Measurements from ENCODE around the gene PLCH1.

The PLCH1 gene

DNA sequence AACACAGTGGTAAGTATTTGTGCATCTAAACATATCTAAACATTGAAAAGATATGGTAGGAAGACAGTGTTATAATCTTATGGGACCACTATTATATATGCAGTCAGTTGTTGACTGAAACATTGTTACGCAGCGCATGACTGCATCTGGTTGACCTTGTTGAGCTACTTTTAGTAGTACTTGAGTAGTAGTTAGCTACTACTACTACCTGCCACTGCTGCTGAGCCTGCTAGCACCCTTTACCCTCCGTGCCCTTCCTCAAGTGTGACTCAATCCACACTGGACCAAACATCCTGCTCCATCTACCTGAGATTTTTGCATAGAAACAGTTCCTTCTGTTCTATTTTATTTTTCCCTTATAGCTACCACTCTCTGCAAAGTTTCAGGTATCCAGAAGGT is 327.8 kb downstream of the PLCH1 start:
- Histone ChIP-seq H3K36me3 (ENCODE audit: control insufficient read depth, insufficient read depth, low read length) (no peaks in the 10 kb centered on the region), H3K9me3 (ENCODE audit: control insufficient read depth, low read length) (no peaks in the 10 kb centered on the region), H3K27me3 (ENCODE audit: control insufficient read depth, insufficient read depth, low read length, poor library complexity, severe bottlenecking) (no peaks in the 10 kb centered on the region), H3K27ac (ENCODE audit: insufficient read depth, low read depth, low read length, poor library complexity, severe bottlenecking) (no peak overlapping the region), H3K4me3 (ENCODE audit: insufficient read depth, low read depth, low read length) (no peak overlapping the region), H3K4me1 (ENCODE audit: control insufficient read depth, insufficient read depth, low read length) (peaks cover 15% of the 10 kb centered on the region)
- WGBS, 2 experiments = 78 to 86% methylated on average over 3 of the region's 3 CpGs

DNA sequence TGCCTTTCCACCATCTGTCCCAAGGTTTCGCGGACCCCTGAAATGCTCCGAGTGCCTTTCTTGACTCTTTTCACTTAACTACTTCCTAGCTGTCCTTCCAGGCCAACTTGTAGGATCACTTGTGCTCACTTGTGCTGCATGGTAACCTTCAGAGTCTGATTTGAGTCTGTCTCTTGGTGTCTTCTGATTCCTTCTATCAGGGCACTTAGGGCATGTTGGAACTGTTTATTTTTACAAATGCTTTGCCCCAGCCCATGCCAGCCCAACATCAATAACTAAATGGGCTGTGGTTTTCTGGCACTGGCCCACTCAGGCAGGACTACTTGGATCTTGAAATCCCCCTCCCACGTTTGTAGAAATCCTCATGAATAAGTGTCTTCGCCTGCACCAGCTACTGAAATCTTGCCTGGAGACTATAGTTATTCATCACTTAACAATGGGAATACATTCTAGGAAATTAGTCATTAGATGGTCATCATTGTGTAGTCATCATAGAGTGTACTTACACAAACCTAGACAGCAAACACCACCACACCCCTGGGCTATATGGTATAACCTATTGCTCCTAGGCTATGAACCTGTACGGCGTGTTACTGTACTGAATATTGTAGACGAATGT is 328.3 kb downstream of the PLCH1 start:
- no peak overlapping the region for H3K4me3 ChIP-seq (ENCODE audit: insufficient read depth, low read depth, low read length)
- H3K36me3 ChIP-seq (ENCODE audit: control insufficient read depth, insufficient read depth, low read length) = no peaks in the 10 kb centered on the region
- no peaks in the 10 kb centered on the region for H3K27me3 ChIP-seq (ENCODE audit: control insufficient read depth, insufficient read depth, low read length, poor library complexity, severe bottlenecking)
- no peak overlapping the region for H3K27ac ChIP-seq (ENCODE audit: insufficient read depth, low read depth, low read length, poor library complexity, severe bottlenecking)
- H3K4me1 ChIP-seq (ENCODE audit: control insufficient read depth, insufficient read depth, low read length) = peaks cover 10% of the 10 kb centered on the region
- 89 to 95% methylated on average over 6 to 8 of the region's 8 CpGs for WGBS, 2 experiments
- no peaks in the 10 kb centered on the region for H3K9me3 ChIP-seq (ENCODE audit: control insufficient read depth, low read length)

DNA sequence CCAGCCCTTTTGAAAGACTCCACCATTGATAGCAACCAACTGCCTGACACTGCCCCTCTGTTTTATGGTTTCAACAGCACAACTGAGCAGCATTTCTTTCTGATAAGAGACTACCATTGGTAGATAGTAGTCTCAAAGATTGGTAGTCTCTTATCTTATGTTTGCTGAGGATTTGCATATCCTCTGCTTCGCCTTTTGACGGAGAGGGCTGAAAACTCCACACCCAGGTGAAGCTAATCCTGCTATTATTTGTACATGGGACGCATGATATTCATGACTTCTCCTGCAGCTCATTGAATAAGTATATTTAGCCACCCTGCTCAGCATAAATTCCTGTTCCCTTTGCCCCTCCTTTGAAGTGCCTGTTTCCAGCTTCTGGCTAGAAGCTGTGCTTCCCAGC is 332.0 kb downstream of the PLCH1 start:
- Histone ChIP-seq H3K27ac (ENCODE audit: insufficient read depth, low read depth, low read length, poor library complexity, severe bottlenecking) (no peak overlapping the region), H3K4me3 (ENCODE audit: insufficient read depth, low read depth, low read length) (no peak overlapping the region)

DNA sequence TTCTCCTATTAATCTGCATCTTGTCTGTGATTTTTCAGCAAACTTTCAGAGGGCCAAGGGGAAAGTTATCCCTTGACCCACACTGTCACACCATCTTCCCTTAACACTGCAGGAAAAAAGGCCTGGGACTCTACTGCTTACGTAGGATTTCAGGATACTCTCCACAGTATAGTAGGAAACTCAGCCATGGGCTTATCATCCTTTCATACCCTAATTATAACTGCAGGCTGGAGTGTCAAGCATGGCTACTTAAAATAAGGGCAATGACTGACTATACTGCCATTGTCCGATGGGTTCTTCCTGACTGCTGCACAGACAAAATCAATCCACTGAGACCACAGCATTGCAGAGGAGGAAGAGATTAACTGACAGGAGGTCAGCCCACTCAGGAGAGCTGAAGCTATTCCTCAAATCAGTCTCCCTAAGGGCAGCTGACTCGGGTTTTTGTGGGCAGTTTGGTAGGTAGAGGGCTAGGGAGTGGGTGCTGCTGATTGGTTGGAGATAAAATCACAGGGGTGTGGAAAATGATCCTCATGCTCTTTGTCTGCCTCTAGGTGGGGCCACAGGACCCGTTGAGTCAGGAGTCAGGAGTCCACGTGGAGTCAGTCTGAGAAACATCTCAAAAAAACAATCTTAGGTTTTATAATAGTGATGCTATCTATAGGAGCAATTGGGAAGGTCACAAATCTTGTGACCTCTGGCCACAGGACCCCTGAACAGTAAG is 333.2 kb downstream of the PLCH1 start:
- Histone ChIP-seq H3K4me3 (ENCODE audit: insufficient read depth, low read depth, low read length) (no peak overlapping the region), H3K4me1 (ENCODE audit: control insufficient read depth, insufficient read depth, low read length) (peaks cover 4% of the 10 kb centered on the region), H3K27ac (ENCODE audit: insufficient read depth, low read depth, low read length, poor library complexity, severe bottlenecking) (no peak overlapping the region), H3K9me3 (ENCODE audit: control insufficient read depth, low read length) (no peaks in the 10 kb centered on the region), H3K36me3 (ENCODE audit: control insufficient read depth, insufficient read depth, low read length) (no peaks in the 10 kb centered on the region), H3K27me3 (ENCODE audit: control insufficient read depth, insufficient read depth, low read length, poor library complexity, severe bottlenecking) (no peaks in the 10 kb centered on the region)
- WGBS, 2 experiments = 92 to 100% methylated on average over 3 to 5 of the region's 5 CpGs

More for the DNA sequence above, 332.0 kb downstream of the PLCH1 start:
- Histone ChIP-seq H3K4me1 (ENCODE audit: control insufficient read depth, insufficient read depth, low read length) (peaks cover 4% of the 10 kb centered on the region), H3K9me3 (ENCODE audit: control insufficient read depth, low read length) (no peaks in the 10 kb centered on the region), H3K36me3 (ENCODE audit: control insufficient read depth, insufficient read depth, low read length) (no peaks in the 10 kb centered on the region), H3K27me3 (ENCODE audit: control insufficient read depth, insufficient read depth, low read length, poor library complexity, severe bottlenecking) (no peaks in the 10 kb centered on the region)
- WGBS, 2 experiments = 74 to 81% methylated on average over 3 of the region's 3 CpGs

DNA sequence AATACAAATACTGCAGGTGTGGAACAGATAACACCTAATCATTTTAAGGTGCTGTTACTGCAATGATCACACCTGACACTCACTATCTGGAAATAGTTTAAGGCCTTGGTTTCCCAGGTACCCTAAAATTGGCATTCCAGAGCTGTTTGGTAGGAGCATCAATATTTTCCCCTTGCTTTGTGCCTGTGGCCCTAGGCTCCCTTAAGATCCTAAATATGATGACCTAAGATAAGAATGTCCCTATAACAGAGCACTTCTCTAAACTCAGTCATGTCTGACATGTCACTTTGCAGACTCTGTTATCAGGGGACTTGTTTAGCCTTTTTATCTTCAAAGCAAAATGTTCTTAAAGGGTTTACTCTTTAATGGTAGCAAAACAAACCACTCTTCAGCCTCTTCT is 335.5 kb downstream of the PLCH1 start:
- Histone ChIP-seq H3K9me3 (ENCODE audit: control insufficient read depth, low read length) (no peaks in the 10 kb centered on the region), H3K36me3 (ENCODE audit: control insufficient read depth, insufficient read depth, low read length) (no peaks in the 10 kb centered on the region), H3K27ac (ENCODE audit: insufficient read depth, low read depth, low read length, poor library complexity, severe bottlenecking) (no peak overlapping the region)

DNA sequence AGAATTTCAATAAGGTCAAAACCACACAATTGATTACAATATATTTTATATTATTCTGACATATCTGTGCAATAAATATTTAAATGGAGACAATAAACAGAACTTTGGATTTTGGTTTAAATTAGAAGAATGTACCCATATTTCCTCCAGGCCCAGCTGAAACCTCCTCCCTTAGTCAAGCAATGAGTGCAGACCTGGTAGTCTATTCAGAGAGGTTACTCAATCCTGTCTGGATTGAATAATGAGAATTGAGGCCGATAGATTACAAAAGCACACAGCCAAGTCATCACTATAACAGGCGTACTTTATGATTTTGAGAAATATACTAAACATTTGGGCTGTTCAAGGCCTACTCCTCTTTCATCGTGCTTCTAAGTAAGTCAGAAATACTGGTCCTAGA is 336.9 kb downstream of the PLCH1 start:
- WGBS, 2 experiments = 94 to 97% methylated on average over 2 to 3 of the region's 3 CpGs
- H3K4me3 ChIP-seq (ENCODE audit: insufficient read depth, low read depth, low read length) = no peak overlapping the region
- H3K27me3 ChIP-seq (ENCODE audit: control insufficient read depth, insufficient read depth, low read length, poor library complexity, severe bottlenecking) = no peaks in the 10 kb centered on the region
- no peaks in the 10 kb centered on the region for H3K9me3 ChIP-seq (ENCODE audit: control insufficient read depth, low read length)
- no peak overlapping the region for H3K27ac ChIP-seq (ENCODE audit: insufficient read depth, low read depth, low read length, poor library complexity, severe bottlenecking)
- H3K4me1 ChIP-seq (ENCODE audit: control insufficient read depth, insufficient read depth, low read length) = peaks cover 1% of the 10 kb centered on the region
- H3K36me3 ChIP-seq (ENCODE audit: control insufficient read depth, insufficient read depth, low read length) = no peaks in the 10 kb centered on the region

More for the DNA sequence above, 335.5 kb downstream of the PLCH1 start:
- peaks cover 4% of the 10 kb centered on the region for H3K4me1 ChIP-seq (ENCODE audit: control insufficient read depth, insufficient read depth, low read length)
- no peaks in the 10 kb centered on the region for H3K27me3 ChIP-seq (ENCODE audit: control insufficient read depth, insufficient read depth, low read length, poor library complexity, severe bottlenecking)
- H3K4me3 ChIP-seq (ENCODE audit: insufficient read depth, low read depth, low read length) = no peak overlapping the region

DNA sequence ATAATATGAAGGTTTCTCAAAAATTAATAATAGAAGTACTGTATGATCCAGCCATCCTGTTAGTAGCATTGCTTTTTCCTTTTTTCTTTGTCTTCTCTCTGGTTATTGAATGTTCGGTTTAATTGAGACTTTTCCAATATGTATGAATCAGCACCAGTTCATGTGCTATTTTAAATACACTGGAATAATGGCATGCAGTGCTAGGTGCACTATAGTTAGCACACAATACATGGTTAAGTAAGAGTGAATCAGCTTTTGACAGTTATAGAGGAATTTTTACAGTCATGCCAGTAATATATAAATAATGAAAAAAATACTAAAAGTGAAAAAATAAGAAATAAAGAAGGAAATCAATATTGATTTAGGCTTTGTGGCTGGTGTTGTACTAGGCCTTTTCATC is 337.5 kb downstream of the PLCH1 start:
- Histone ChIP-seq H3K4me3 (ENCODE audit: insufficient read depth, low read depth, low read length) (no peak overlapping the region), H3K27ac (ENCODE audit: insufficient read depth, low read depth, low read length, poor library complexity, severe bottlenecking) (no peak overlapping the region), H3K27me3 (ENCODE audit: control insufficient read depth, insufficient read depth, low read length, poor library complexity, severe bottlenecking) (no peaks in the 10 kb centered on the region), H3K4me1 (ENCODE audit: control insufficient read depth, insufficient read depth, low read length) (no peaks in the 10 kb centered on the region), H3K9me3 (ENCODE audit: control insufficient read depth, low read length) (no peaks in the 10 kb centered on the region), H3K36me3 (ENCODE audit: control insufficient read depth, insufficient read depth, low read length) (no peaks in the 10 kb centered on the region)
- 100% methylated on average over 1 of the region's 1 CpG; no CpG with 5 or more reads in 1 of the 2 experiments for WGBS, 2 experiments

DNA sequence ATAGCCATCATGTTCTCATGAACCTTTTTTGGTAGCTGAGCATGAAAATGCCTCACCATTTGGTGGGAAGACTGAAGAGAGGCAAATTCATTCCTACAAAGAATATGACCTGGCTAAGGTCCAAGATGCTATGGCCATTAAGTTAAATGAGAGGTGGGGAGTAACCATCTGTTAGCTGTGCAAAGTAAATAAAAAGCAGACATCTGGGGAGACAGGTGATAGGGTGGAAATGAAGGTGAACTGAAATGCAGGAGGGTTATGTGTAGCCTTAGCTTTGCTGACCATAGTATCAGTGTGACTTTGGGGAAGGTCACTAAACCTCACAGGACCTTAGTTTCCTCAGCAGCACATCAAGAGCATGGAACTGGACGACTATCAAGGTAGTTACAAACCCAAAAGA is 340.4 kb downstream of the PLCH1 start:
- no peak overlapping the region for H3K4me3 ChIP-seq (ENCODE audit: insufficient read depth, low read depth, low read length)
- WGBS, 2 experiments = 81 to 84% methylated on average over 1 of the region's 1 CpG
- no peaks in the 10 kb centered on the region for H3K27me3 ChIP-seq (ENCODE audit: control insufficient read depth, insufficient read depth, low read length, poor library complexity, severe bottlenecking)
- no peaks in the 10 kb centered on the region for H3K36me3 ChIP-seq (ENCODE audit: control insufficient read depth, insufficient read depth, low read length)
- no peaks in the 10 kb centered on the region for H3K9me3 ChIP-seq (ENCODE audit: control insufficient read depth, low read length)
- H3K4me1 ChIP-seq (ENCODE audit: control insufficient read depth, insufficient read depth, low read length) = no peaks in the 10 kb centered on the region
- no peak overlapping the region for H3K27ac ChIP-seq (ENCODE audit: insufficient read depth, low read depth, low read length, poor library complexity, severe bottlenecking)

DNA sequence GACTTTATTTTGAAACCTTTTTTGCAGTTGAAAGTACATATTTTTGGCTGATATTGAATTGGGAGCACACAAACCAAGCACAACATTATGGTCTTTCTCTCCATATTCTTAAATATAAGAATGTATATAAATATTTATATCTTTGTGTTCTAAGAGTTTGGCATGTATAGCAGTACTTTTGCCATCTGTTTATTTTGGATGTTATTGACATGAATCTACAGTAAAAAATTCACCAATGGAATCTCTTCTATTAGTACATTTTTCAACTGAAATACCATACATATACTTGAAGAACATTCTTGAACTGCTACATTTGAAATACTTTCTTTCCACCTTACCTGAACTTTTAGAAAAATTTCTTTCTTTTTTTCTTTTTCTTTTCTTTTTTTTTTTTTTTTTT is 342.2 kb downstream of the PLCH1 start:
- Histone ChIP-seq H3K9me3 (ENCODE audit: control insufficient read depth, low read length) (no peaks in the 10 kb centered on the region), H3K4me3 (ENCODE audit: insufficient read depth, low read depth, low read length) (no peak overlapping the region), H3K36me3 (ENCODE audit: control insufficient read depth, insufficient read depth, low read length) (no peaks in the 10 kb centered on the region), H3K27ac (ENCODE audit: insufficient read depth, low read depth, low read length, poor library complexity, severe bottlenecking) (no peak overlapping the region), H3K27me3 (ENCODE audit: control insufficient read depth, insufficient read depth, low read length, poor library complexity, severe bottlenecking) (no peaks in the 10 kb centered on the region), H3K4me1 (ENCODE audit: control insufficient read depth, insufficient read depth, low read length) (no peaks in the 10 kb centered on the region)

DNA sequence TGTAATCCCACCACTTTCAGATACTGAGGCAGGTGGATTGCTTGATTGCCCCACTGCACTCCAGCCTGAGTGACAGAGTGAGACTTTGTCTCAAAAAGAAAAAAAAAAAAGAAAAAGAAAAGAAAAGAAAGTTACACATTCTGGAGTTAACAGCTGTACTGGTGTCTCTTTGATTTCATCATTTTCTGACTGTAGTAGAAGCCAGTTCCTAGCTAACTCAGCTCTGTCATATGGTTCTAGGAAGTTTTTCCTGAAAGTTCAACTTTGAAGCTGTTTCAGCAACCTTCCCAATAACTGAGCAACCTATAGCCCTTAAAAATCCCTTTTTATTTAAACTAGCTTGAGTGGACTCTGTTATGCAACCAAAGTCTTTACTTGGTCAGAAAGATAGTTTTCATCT is 346.8 kb downstream of the PLCH1 start:
- H3K36me3 ChIP-seq (ENCODE audit: control insufficient read depth, insufficient read depth, low read length) = no peaks in the 10 kb centered on the region
- H3K27ac ChIP-seq (ENCODE audit: insufficient read depth, low read depth, low read length, poor library complexity, severe bottlenecking) = no peak overlapping the region
- H3K27me3 ChIP-seq (ENCODE audit: control insufficient read depth, insufficient read depth, low read length, poor library complexity, severe bottlenecking) = no peaks in the 10 kb centered on the region
- H3K4me3 ChIP-seq (ENCODE audit: insufficient read depth, low read depth, low read length) = no peak overlapping the region
- H3K4me1 ChIP-seq (ENCODE audit: control insufficient read depth, insufficient read depth, low read length) = no peaks in the 10 kb centered on the region
- no peaks in the 10 kb centered on the region for H3K9me3 ChIP-seq (ENCODE audit: control insufficient read depth, low read length)
